Esophagus muscularis mucosa (tissue), 4 donors: ENCODE results near the gene MRPS15.

Experiments
- CTCF ChIP-seq, 3 experiments: fragments of 200-600 bp in 2 of 3; fragments of 450-650 bp in 1 of 3; sonication (generic) in 2 of 3; IDR thresholded peaks; one replicate each; pipeline ENCODE4 v1.5.1; 2017 to 2019; ENCODE audit warnings: antibody characterized with exemption in 3 of 3, mild to moderate bottlenecking in 2 of 3, moderate library complexity in 1 of 3
- EP300 ChIP-seq: sonication (generic); formaldehyde crosslinking; IDR thresholded peaks from one replicate; pipeline ENCODE4 v1.6.1; 2017; ENCODE audit warnings: antibody characterized with exemption
- POLR2A ChIP-seq: fragments of 450-650 bp; IDR thresholded peaks from one replicate; pipeline ENCODE4 v1.6.1; 2017; ENCODE audit warnings: antibody characterized with exemption, moderate library complexity, mild to moderate bottlenecking, low read depth
- POLR2AphosphoS5 ChIP-seq, 2 donors: sonication (generic); formaldehyde crosslinking; IDR thresholded peaks; one replicate each; pipeline ENCODE4 v1.6.1; 2017; ENCODE audit warnings: antibody characterized with exemption in 2 of 2

GRCh38 chr1:36471830-36472641, 7.9 kb upstream of the MRPS15 start:
- no peak for TF ChIP-seq POLR2A
- TF ChIP-seq CTCF (IDR thresholded peaks at IDR 0.05), result no peak
- TF ChIP-seq POLR2AphosphoS5 (IDR thresholded peaks at IDR 0.05), result no peak
- no peak for TF ChIP-seq EP300
